NB4 (cell line): ENCODE measurements around the gene TCF7L2.

Experiments
- DNase-seq: peaks from one replicate; pipeline ENCODE4 v3.0.0; 2010; ENCODE audit warnings: low read depth
- H3K4me3 ChIP-seq: one replicate; pipeline ENCODE4 v1.5.1; 2011; ENCODE audit warnings: mild to moderate bottlenecking, low read depth, low read length, moderate library complexity
- MYC ChIP-seq: IDR thresholded peaks from 2 replicates; pipeline ENCODE4 v1.6.1; 2011; ENCODE audit warnings: low read depth, low read length
- POLR2A ChIP-seq: IDR thresholded peaks from 2 replicates; pipeline ENCODE4 v1.6.1; 2011; ENCODE audit warnings: mild to moderate bottlenecking; ENCODE audit not compliant: insufficient read length; ENCODE audit errors: extremely low read depth
- TF ChIP-seq, protein P1 (sequence below): IDR thresholded peaks from one replicate; pipeline ENCODE4 v1.5.1; 2012; ENCODE audit warnings: low read depth, low read length
- TF ChIP-seq, protein P2 (sequence below): IDR thresholded peaks from 2 replicates; pipeline ENCODE4 v1.6.1; 2011; ENCODE audit warnings: low read depth, low read length

TCF7L2 gene

GRCh38 chr10:113041841-113042750 lies 92.0 kb downstream of the TCF7L2 start:
- DNase-seq = no peak
- no peak overlapping the region for H3K4me3 ChIP-seq
- TF ChIP-seq, protein P1, sequence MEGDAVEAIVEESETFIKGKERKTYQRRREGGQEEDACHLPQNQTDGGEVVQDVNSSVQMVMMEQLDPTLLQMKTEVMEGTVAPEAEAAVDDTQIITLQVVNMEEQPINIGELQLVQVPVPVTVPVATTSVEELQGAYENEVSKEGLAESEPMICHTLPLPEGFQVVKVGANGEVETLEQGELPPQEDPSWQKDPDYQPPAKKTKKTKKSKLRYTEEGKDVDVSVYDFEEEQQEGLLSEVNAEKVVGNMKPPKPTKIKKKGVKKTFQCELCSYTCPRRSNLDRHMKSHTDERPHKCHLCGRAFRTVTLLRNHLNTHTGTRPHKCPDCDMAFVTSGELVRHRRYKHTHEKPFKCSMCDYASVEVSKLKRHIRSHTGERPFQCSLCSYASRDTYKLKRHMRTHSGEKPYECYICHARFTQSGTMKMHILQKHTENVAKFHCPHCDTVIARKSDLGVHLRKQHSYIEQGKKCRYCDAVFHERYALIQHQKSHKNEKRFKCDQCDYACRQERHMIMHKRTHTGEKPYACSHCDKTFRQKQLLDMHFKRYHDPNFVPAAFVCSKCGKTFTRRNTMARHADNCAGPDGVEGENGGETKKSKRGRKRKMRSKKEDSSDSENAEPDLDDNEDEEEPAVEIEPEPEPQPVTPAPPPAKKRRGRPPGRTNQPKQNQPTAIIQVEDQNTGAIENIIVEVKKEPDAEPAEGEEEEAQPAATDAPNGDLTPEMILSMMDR = no peak
- TF ChIP-seq, protein P2, sequence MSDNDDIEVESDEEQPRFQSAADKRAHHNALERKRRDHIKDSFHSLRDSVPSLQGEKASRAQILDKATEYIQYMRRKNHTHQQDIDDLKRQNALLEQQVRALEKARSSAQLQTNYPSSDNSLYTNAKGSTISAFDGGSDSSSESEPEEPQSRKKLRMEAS = no peak
- TF ChIP-seq MYC (no peak), POLR2A (no peak)

- no peak overlapping the region for H3K4me3 ChIP-seq
- no peak for DNase-seq
- TF ChIP-seq, protein P1 = no peak
- TF ChIP-seq, protein P2 = no peak
- TF ChIP-seq POLR2A (no peak), MYC (no peak)
These were observed 92.8 kb downstream of the TCF7L2 start for GRCh38 chr10:113042868-113043267.

GRCh38 chr10:113044016-113044755 lies 94.1 kb downstream of the TCF7L2 start:
- DNase-seq = no peak
- H3K4me3 ChIP-seq = no peak overlapping the region
- no peak for TF ChIP-seq MYC
- TF ChIP-seq, protein P2 = no peak
- TF ChIP-seq, protein P1 = no peak
- TF ChIP-seq POLR2A = no peak

DNA sequence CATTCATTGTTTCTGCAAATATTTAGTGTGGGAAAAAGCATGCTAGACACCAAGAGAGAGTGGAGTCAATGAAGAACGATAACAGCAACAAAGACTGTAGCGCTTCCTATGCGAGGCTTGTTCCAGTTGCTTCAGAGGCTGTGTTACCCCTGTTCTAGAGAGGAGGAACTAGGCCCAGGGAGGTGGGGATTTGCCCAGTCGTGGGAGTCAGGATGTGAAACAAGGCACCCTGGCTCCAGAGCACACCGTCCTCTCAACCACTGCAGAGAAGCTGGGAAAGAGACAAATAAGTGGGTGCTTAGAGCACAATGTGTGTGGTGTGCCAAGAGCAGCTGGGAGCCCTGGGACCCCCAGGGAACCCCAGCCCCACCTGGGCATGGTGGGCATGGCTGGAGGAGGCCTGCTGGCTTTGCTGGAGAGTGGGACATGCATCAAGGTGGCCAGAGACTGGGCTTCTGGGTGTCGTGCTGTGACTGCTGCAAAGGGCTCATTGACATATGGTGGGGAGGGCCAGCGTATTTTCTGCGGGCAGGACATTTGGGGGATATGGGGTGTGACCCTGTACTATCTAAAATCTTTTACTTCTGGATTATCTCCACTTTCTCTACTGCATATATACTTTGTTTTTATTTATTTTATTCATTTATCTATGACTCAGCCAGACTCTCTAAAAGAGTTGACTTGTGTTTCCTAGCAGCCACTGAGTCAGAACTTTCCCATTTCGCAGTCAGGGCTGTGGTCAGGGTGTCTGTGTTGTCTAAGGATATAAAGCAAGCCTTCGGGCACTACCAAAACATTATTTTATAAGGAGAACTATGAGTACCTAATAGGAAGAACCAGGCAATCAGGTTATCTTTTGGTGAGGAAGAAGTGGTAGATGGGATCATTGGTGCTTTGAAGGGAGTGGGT lies 95.4 kb downstream of the TCF7L2 start:
- TF ChIP-seq, protein P2 = no peak
- TF ChIP-seq, protein P1 = no peak
- TF ChIP-seq POLR2A (no peak), MYC (no peak)
- DNase-seq = no peak
- H3K4me3 ChIP-seq = no peak overlapping the region

GRCh38 chr10:113047151-113047550 lies 97.1 kb downstream of the TCF7L2 start:
- no peak overlapping the region for H3K4me3 ChIP-seq
- no peak for DNase-seq
- TF ChIP-seq, protein P2 = no peak
- TF ChIP-seq POLR2A = no peak
- TF ChIP-seq MYC = no peak
- TF ChIP-seq, protein P1 = no peak
